Stimulated activated naive CD4-positive, alpha-beta T cell (primary cell): ENCODE data around the gene COP1.
"Not testable (repeated sequence)": the region's sequence is repeated elsewhere in the genome, so short reads cannot be mapped to it uniquely, and the experiment has no call there.

Experiments
- DNase-seq, 6 experiments: peaks; one replicate each; lab custom pipeline; 2025; lab: John Stamatoyannopoulos, UW

Gene COP1

DNA sequence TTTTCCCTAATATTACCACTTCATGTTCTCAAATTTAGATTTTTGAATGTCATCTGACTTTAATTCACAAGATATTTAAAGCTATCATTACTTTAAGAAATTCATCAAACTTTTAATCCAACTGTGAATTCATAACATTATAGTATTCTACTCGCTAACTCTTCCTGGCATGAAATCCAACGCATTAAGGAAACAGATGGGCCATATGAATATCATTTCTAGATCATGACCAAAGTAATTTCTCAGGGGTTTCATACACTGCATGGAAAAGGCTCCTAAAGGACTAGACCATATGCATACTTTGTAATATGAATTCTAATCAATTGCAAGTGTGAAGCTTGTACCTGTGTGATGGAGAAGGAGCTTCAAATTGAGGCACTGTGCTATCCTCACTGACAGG is 72.4 kb downstream of the COP1 start:
- no peak for DNase-seq

DNA sequence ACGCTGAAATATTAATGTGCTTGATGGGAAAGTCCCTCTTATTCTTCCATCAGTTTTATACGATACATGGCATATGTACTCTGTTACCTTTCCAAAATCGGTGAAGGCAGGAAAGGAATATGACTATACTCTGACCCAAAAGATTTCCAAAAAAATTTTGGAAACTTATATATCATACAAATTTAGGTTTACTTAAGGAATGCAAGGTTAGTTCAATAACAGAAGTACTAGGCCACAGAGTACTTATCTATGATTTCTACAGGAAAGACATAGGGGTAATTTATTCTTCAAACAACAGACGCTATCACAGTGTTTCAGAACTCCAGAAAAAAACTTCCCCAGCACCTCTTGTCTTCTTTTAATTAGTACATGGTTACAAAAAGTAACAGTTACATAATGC is 84.8 kb downstream of the COP1 start:
- no peak for DNase-seq

DNA sequence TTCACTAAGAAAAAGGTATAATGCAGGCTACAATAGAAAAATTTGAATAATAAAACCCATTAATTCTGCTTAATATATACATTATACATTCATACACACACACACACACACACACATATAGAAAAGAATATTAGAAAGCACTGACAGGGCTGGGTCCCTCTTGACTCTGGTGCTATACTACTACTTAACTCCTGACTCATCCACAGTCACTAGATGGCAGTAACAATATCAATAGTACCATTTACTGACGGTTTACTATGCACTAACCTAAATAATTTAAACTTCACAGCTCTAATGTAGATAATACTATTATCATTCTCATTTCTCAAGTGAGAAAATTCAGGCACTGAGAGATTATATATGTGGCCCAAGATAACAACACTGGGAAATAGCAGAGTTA is 87.5 kb downstream of the COP1 start:
- no peak for DNase-seq

DNA sequence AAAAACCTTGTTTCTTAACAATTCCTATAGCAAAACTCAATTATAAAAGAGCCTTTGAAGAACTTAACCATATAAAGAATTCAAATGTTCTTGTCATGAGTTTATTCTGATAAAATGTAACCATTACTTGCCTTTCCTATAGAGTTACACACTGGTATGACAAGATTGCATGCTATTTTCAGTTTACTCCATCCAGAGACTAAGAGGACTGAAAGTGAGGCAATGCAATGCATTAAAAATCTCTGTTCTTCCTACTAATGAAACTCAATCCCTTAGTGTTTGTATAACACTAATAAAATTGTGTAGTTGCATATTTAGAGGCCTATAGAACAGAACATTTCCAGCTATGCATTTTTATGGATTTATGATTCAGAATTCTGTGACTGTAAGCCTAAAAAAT is 88.1 kb downstream of the COP1 start:
- DNase-seq: no peak

DNA sequence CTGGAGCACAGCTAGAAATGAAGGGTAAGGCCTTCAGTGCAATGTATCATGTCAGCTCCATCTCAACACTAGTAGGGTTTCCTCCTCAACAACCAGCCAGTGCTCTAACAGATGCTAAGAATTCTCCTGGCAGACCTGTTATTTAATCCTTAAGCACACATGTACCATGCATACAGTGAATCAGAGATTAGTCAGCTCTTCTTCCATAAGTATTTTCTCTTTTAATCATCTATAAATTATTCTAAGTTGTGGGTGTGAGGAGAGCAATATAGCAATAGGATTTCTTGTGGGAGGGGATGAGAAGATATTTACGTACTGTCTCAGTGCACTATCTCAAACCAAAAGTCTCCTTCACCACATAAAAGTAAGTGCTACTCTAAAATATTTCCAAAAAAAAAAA is 95.3 kb downstream of the COP1 start:
- DNase-seq: no peak

DNA sequence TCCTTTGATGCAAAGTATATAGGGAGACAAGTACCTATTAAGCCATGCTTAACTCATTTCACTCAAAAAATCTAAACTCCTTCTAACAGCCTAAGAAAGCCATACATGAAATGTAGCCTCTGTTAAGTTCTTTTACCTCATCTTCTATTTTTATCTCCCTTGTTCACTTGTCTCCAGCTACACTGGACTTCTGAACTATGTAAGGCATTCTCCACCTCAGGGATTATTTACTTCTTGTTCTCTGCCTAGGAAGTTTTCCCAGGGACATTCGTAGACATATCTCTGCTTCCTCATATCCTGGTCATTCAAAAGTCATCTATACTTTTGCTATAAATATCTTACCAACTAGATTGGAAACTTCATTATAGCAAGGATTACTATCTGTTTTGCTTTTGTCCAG is 96.9 kb downstream of the COP1 start:
- DNase-seq: no peak

DNA sequence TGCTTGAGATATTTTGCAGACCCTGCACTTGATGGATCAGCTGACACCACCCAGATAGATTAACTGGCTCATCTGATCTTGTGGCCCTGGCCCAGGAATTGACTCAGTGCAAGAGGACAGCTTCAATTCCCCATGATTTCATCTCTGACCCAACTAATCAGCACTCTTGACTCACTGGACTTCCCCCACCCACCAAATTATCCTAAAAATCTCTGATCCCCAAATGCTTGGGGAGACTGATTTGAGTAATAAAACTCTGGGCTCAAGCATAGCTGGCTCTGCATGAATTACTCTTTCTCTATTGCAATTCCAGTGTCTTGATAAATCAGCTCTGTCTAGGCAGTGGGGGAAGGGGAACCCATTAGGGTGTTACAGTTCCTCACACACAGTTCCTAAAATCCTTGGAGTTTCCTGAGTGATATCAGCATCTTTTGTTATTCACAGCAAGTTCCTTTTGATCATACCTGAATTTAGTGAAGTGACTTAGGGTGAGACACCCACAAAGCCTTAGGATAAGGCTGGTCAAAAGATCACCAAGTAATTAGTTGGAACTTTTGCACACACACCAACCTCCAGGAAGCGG is 104.2 kb downstream of the COP1 start:
- no peak for DNase-seq

DNA sequence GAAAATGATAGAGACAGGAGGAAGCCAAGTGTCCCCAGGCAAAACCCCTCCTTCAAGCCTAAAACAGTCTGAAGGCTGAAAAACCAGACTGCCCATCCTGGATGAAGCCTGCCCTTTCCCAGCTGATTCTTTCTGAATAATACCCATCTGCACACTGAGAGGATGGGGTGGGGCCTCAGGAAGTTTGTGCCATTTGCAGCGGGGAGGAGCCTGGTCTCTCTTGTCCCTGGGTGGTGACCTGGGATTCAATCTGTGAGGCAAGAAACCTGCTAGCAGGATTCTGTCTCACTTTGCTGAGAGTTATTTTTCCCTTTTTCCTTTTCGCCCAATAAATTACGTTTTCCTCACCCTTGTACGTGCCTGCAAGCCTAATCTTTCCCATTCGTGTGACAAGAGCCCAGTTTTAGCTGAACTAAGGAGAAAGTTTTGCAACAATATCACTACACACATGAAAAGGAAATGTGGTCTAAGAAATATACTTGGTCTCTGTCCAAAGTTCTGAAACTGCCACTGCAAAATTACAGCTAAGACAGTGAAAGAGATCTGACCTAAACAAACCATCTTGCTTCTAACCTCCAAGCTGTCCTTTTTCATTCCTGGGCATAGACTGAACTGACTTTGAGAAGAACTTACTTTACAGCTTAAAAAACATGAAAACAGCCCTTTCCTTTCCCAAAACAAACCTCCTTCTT is 105.0 kb downstream of the COP1 start:
- DNase-seq: no peak

DNA sequence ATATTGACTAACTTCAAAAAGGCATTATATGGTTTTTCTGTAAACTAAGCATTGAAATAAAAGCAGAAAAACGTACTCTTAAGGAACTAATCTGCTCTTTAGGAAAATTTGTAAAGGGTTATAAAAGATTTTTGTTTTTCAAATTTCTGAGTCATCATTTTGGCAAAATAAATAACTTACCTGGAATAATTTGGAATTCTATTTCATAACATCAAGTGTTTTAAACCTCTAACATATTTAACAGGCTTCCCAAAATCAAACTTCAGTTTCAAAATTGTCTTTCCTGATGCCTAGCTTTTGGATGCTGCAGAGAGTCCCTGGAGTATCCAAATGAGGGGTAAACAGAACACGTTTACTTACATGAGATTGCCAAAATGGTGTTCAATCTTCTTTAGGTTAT is 108.5 kb downstream of the COP1 start:
- DNase-seq: no peak

DNA sequence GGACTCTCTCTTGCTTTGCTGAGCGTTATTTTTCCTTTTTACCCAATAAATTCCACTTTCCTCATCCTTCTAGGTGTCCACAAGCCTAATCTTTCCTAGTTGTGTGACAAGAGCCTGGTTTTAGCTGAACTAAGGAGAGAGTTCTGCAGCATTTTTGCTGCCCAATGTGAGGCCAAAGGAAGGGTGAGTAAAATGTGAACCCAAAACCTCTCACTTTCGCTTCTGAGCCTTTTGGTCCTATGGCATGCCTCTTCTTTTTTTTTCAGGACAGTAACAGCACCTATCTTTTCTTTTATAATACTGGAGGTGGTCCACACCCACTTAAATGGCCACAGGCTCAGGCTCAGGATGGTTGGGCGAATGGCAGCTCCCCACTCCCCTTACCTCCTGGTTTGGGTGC is 111.1 kb downstream of the COP1 start:
- no peak for DNase-seq

DNA sequence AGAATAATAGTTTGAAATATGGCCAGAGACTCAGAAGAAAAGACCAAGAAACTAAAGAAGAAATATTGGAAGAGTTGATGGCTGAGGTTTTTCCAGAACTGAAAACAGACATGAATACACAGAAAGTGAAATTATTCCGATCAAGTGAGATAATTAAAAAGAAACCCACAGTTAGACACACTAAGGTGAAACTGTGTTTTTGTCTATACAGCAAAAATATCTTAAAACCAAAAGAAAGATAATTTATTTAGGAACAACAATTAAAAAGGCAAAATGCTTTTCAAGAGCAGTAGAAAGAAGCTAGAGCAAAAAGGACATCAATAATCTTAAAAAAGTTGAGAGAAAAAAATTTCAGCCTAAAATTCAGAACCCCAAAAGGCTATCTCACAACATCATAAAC is 116.3 kb downstream of the COP1 start:
- DNase-seq: no peak

DNA sequence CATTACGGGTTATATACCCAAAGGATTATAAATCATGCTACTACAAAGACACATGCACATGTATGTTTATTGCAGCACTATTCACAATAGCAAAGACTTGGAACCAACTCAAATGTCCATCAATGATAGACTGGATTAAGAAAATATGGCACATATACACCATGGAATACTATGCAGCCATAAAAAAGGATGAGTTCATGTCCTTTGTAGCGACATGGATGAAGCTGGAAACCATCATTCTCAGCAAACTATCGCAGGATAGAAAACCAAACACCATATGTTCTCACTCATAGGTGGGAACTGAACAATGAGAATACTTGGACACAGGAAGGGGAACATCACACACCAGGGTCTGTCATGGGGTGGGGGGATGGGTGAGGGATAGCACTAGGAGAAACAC is 119.3 kb downstream of the COP1 start:
- not testable (repeated sequence) for DNase-seq

DNA sequence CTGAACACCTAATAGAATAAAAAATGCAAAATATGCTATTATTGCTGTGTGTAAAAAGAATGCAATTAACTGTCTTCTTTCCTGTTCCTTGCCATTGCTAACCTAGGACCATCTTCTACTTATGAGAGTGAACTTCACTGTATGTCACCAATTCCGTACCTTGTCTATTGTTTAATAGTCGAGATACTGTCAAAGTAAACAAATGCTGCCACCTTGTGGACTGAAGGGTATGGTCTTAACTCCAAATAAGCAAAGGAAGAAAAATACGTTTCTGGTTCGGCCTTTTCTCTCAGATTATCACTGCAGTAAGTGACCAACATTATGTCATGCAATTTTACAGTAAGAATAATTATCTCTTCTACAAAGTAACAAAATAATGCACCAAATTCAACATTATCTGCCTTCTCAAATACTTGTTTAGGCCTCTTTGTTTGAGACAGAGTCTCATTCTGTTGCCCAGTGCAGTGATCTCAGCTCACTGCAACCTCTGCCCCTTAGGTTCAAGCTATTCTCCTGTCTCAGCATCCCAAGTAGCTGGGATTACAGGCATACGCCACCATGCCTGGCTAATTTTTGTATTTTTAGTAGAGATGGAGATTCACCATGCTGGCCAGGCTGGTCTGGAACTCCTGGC is 133.4 kb downstream of the COP1 start:
- peak in 2 of 6 experiments; percentile 8 to 46 for DNase-seq

DNA sequence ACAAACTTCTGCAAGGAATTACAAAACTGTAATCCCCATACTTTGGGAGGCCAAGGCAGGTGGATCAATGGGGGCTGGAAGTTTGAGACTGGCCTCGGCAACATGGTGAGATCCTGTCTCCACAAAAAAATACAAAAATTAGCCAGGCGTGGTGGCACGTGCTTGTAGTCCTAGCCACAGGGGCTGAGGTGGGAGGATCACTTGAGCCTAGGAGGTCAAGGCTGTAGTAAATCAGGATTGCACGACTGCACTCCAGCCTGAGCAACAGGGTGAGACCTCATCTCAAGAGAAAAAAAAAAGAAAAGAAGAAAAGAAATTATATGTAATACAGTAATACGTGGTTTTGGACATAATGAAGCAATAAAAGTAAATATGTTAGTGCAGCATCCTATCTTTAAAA is 138.2 kb downstream of the COP1 start:
- no peak for DNase-seq

DNA sequence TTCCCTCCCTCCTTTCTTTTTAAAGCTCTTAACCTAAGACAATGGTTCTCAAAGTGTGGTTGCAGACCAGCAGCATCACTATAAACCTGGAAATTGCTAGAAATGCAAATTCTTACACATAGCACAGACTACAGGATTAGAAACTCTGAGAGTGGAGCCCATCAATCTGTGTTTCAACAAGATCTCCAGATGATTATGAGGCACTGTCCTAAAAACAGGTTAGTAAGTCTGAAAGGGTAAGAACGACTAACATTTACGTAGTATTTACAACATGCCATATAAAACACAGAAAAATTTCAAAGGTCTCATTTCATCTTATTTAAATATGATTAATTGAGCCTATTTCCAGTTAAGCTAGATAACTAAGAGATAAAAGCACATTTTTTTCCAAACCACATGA is 138.8 kb downstream of the COP1 start:
- DNase-seq: no peak

DNA sequence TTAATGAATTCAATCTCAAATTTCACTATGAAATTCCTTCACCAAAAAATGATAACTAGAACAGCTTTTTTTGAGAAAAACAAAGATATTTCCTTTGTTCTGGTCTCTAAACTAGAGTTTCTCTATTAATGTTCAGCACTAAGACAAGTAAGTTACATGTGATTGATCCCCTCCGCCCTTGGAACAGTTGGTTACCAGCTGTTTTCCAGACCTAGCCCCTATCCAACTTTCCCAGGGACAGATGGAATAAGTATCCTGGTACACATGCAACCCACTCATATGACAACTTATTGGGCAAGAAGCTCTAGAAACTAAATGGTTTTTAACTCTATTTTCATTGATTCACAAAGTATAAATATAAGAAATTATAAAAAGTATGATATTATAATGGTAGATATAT is 140.4 kb downstream of the COP1 start:
- DNase-seq: no peak

DNA sequence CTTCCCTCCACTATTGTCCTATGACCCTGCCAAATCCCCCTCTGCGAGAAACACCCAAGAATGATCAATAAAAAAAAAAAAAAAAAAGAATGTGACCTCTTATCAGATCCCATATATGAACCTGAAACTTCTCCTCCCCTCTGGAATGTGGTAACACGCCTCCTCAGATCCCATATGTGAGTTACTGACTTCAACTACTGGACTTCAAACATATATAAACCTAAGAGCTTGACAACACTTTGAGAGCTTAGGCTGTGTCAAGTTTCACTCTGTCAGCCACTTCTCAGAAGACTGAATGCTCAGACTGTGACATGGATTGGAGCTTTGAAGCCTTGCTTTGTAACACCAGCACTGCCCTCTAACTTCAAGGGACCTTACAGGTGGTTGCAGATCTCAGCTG is 148.4 kb downstream of the COP1 start:
- DNase-seq: no peak

DNA sequence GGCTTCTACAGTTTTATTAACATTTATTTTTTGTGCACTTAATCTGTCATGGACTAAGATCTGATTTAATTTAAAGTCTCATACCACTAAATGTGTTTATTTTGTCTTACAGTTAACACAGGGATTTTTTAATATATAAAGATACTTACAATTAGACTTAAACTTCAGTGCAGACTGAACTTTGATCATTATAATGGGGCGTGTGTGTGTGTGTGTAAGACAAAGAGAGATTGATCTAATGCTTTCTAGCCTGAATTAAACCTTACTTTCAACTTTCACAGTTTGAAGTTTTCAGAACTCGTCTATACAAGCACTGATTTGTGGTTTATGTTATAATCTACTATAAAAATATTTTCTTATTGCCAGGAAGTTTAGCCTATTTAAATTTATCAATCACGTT is 150.8 kb downstream of the COP1 start:
- no peak for DNase-seq

DNA sequence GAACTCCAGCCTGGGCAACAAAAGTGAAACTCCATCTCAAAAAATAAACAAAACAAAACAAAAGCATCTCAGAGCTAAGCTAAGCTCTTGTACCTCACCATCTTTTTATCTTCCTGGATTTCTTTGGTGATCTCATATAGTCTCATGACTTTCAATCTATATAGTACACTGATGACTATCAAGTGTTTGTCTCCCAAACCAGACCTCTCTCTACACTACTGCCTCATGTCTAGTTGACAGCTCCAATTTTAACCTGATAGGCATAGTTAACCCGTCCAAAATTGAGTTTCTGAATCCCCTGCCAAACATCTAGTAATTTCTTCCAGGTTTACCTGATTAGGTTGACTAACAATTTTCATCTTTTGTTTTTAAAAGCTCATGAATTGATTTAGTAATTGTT is 151.7 kb downstream of the COP1 start:
- DNase-seq: no peak

DNA sequence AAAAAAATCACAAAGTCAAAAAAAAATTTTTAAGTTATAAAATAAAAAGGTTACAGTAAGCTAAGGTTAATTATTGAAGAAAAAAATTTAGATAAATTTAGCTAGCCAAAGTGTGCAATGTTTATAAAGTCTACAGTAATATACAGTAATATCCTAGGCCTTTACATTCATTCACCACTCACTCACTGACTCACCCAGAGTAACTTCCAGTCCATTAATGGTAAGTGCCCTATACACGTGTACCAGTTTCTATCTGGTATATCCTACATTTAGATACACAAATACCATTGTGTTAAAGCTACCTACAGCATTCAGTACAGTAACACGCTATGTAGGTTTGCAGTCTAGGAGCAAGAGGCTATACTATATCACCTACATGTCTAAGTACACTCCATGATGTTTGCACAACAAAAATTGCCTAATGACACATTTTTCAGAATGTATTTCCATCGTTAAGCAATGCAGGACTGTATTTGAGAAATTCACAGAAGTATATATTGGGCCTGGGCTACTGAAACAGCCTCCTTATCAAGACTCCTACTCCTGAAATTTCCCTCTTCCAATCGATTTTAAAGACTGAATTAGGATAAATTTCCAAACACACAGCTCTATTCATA is 155.1 kb downstream of the COP1 start:
- DNase-seq: no peak

DNA sequence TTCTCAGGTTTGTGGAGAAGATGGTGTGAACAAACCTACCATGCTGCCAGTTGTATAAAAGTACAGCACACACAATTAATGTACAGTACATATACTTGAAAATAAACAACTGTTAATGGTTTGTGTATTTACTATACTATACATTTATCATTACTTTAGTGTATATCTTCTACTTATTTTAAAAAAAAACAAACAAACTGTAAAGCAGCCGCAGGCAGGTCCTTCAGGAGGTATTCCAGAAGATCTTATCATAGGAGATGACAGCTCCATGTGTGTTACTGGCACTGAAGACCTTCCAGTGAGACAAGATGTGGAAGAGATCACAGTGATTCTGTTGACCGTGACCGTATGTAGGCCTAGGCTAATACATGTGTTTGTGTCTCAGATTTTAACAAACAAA is 155.7 kb downstream of the COP1 start:
- DNase-seq: no peak

DNA sequence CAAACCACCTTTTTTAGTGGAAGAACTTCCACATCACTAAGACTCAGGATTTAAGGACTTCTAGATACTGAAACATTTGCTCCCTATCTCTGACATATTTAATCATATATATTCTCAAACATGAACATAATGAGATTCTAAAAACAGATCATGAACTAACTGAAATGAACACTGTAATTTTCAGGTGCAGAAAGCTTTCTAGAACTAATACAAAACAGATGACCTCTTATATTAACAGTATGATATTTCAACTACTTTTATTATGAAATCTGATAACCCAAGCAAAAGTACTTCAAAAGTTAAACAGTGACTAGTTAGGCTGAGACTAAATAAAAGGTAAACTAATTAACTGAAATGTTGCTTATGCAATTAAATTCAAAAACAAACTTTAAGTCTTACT is 157.5 kb downstream of the COP1 start:
- no peak for DNase-seq

DNA sequence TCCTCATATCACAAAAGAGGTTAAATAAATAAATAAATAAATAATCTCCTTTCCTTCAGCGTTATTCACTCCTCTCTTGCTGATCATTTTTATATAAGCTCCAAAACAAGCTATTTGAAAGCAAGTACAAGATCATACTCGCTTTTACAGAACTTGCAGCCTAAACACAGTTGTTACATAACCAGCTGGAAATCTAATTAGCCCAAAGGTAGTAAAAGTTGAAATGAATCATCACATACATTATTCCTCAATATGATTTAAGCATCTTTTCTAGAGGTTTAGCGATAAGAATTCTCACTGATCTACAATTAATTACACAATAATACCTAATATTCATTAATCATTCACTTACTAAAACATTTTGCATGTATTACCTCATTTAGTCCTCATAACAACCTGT is 160.2 kb downstream of the COP1 start:
- DNase-seq: no peak
